K562 (cell line): ENCODE data around the gene IL23R. TPM values are rescaled to one million over a fixed set of nuclear protein-coding genes. Genes with fewer than 3 reads are reported as not detected.

Experiments used
- ATAC-seq: fragments of 200-7000 bp; cut with Tn5 transposase; 3 replicates; pipeline ENCODE4 v1.9.1; 2020; ENCODE audit warnings: moderate library complexity
- BruUV-seq: library from RNA; stranded (reverse); fragments of 400-500 nt; replicated peaks from 2 replicates; lab custom pipeline; 2021; lab: Mats Ljungman, UMichigan
- CTCF ChIA-PET: fragments of 300-600 bp; formaldehyde crosslinking; extraction: SDS; loops from one replicate; lab custom pipeline; 2021; ENCODE audit warnings: low intra/inter-chr PET ratio; lab: Yijun Ruan, JAX
- POLR2A ChIA-PET: fragments of 300-600, 350-650 bp; sonication (Branson Sonifier 250); formaldehyde crosslinking; extraction: SDS; loops from one replicate; lab custom pipeline; 2021; ENCODE audit warnings: antibody characterized with exemption, inconsistent platforms; lab: Yijun Ruan, JAX
- DNase-seq, 4 experiments: peaks; one replicate each; pipeline versions ENCODE4 v3.0.0 to v3.0.0-alpha.2; 2011 to 2018; ENCODE audit warnings: low spot score in 3 of 4, mixed read lengths in 3 of 4; ENCODE audit errors: extremely low read depth in 1 of 4
- FAIRE-seq: peaks from 2 replicates; lab custom pipeline; 2011; peaks lifted over from hg19 to GRCh38; lab: Jason Lieb, UNC
- H2AFZ ChIP-seq: 2 replicates; pipeline ENCODE4 v1.6.0; 2011; ENCODE audit warnings: low read depth, low read length, control low read depth, inconsistent platforms
- H3K27ac ChIP-seq: fragments of 200-600 bp; 3 replicates; pipeline ENCODE4 v1.8.0; 2011; ENCODE audit warnings: low read depth, mild to moderate bottlenecking, control low read depth, inconsistent platforms, low read length, moderate library complexity, mixed read lengths; ENCODE audit errors: extremely low read depth
- H3K27me3 ChIP-seq, 2 experiments: fragments of 300-600 bp in 1 of 2; 2 replicates in 1 of 2; 3 replicates in 1 of 2; pipeline versions ENCODE4 v1.6.0 to v1.8.0; 2011; ENCODE audit warnings: inconsistent platforms in 2 of 2, low read length in 2 of 2, mild to moderate bottlenecking in 1 of 2, mixed read lengths in 1 of 2, moderate library complexity in 1 of 2; ENCODE audit not compliant: control insufficient read depth in 2 of 2, insufficient read depth in 2 of 2
- H3K36me3 ChIP-seq: fragments of 300-600 bp; 3 replicates; pipeline ENCODE4 v1.8.0; 2011; ENCODE audit warnings: mild to moderate bottlenecking, low read length, inconsistent platforms; ENCODE audit not compliant: control insufficient read depth, insufficient read depth
- H3K4me1 ChIP-seq, 2 experiments: fragments of 200-600 bp in 1 of 2; replicated peaks in 1 of 2; 2 replicates in 1 of 2; 3 replicates in 1 of 2; pipeline versions ENCODE4 v1.5.1 to v1.8.0; 2011; ENCODE audit warnings: inconsistent platforms in 2 of 2, low read length in 2 of 2, mild to moderate bottlenecking in 1 of 2, mixed read lengths in 1 of 2, moderate library complexity in 1 of 2; ENCODE audit not compliant: control insufficient read depth in 2 of 2, insufficient read depth in 2 of 2
- H3K4me2 ChIP-seq: 2 replicates; pipeline ENCODE4 v1.6.1; 2011; ENCODE audit warnings: low read length, control low read depth, inconsistent platforms, mixed read lengths; ENCODE audit not compliant: insufficient read depth
- H3K4me3 ChIP-seq: fragments of 200-600 bp; sonication (generic), shearing (Covaris generic); 2 replicates; pipeline ENCODE4 v1.5.1; 2016; ENCODE audit warnings: control low read depth, inconsistent platforms
- H3K79me2 ChIP-seq: fragments of 200-600 bp; 3 replicates; pipeline ENCODE4 v1.8.0; 2011; ENCODE audit warnings: low read length, inconsistent platforms; ENCODE audit not compliant: control insufficient read depth, insufficient read depth
- H3K9ac ChIP-seq, 2 experiments: 2 replicates each; pipeline versions ENCODE4 v1.6.0 to v1.6.1; 2011; ENCODE audit warnings: low read depth in 2 of 2, low read length in 2 of 2, control low read depth in 1 of 2, inconsistent platforms in 1 of 2, mild to moderate bottlenecking in 1 of 2, mixed read lengths in 1 of 2; ENCODE audit not compliant: insufficient read depth in 1 of 2
- H3K9me1 ChIP-seq: one replicate; pipeline ENCODE4 v1.6.0; 2011; ENCODE audit warnings: inconsistent platforms, mild to moderate bottlenecking, low read length, moderate library complexity; ENCODE audit not compliant: control insufficient read depth, insufficient read depth
- H3K9me3 ChIP-seq: replicated peaks from 2 replicates; pipeline ENCODE4 v1.5.1; 2011; ENCODE audit warnings: low read depth, low read length, inconsistent platforms; ENCODE audit not compliant: control insufficient read depth, insufficient read depth
- H4K20me1 ChIP-seq: replicated peaks from 2 replicates; pipeline ENCODE4 v1.6.1; 2011; ENCODE audit warnings: low read length, inconsistent platforms, mixed read lengths; ENCODE audit not compliant: control insufficient read depth, insufficient read depth
- ARHGAP35 ChIP-seq: fragments of 450-650 bp; IDR thresholded peaks from 2 replicates; pipeline ENCODE4 v1.6.1; 2018; ENCODE audit not compliant: partially characterized antibody
- ARID1B ChIP-seq: fragments of 450-650 bp; IDR thresholded peaks from 2 replicates; pipeline ENCODE4 v1.6.1; 2016; ENCODE audit warnings: antibody characterized with exemption, mild to moderate bottlenecking, inconsistent platforms
- CBX3 ChIP-seq, 2 experiments: IDR thresholded peaks; 1 replicate in 1 of 2; 2 replicates in 1 of 2; pipeline ENCODE4 v1.6.1; 2012; ENCODE audit warnings: inconsistent platforms in 2 of 2, low read length in 2 of 2, borderline replicate concordance in 1 of 2, control low read depth in 1 of 2
- CEBPG ChIP-seq, 3 experiments: fragments of 200-800 bp in 1 of 3; sonication (Bioruptor generic) in 1 of 3; sonication (generic) in 1 of 3; formaldehyde crosslinking in 1 of 3; IDR thresholded peaks in 2 of 3; conservative IDR thresholded peaks in 1 of 3; 2 replicates each; pipeline versions ENCODE4 v1.6.1 to v1.8.0; 2016 to 2022; ENCODE audit warnings: missing compliant biosample characterization in 2 of 3, missing genetic modification characterization in 2 of 3, mild to moderate bottlenecking in 1 of 3, missing genetic modification reagents in 1 of 3
- FOSL1 ChIP-seq: fragments of 200-800 bp; sonication (Bioruptor generic); conservative IDR thresholded peaks from 2 replicates; pipeline ENCODE4 v1.6.1; 2016; ENCODE audit warnings: missing genetic modification characterization, missing compliant biosample characterization
- HDAC1 ChIP-seq, 2 experiments: fragments of 450-650 bp; IDR thresholded peaks; 2 replicates each; pipeline ENCODE4 v1.6.1; 2016 to 2017; ENCODE audit warnings: inconsistent platforms in 1 of 2, mild to moderate bottlenecking in 1 of 2, moderate library complexity in 1 of 2
- NCOA2 ChIP-seq, 2 experiments: fragments of 450-650 bp; IDR thresholded peaks; 2 replicates each; pipeline ENCODE4 v1.6.1; 2018; ENCODE audit warnings: mild to moderate bottlenecking in 2 of 2, moderate library complexity in 1 of 2; ENCODE audit not compliant: partially characterized antibody in 2 of 2
- NELFE ChIP-seq: IDR thresholded peaks from 2 replicates; pipeline ENCODE4 v1.6.1; 2011; ENCODE audit warnings: mild to moderate bottlenecking; ENCODE audit not compliant: insufficient read depth, insufficient read length
- SIRT6 ChIP-seq: IDR thresholded peaks from one replicate; pipeline ENCODE4 v1.6.1; 2012; ENCODE audit warnings: low read depth, mild to moderate bottlenecking, control low read depth, inconsistent platforms, low read length, moderate library complexity
- SNIP1 ChIP-seq: fragments of 450-650 bp; IDR thresholded peaks from 2 replicates; pipeline ENCODE4 v1.7.1; 2017; ENCODE audit warnings: low read depth, mild to moderate bottlenecking
- TAF1 ChIP-seq: IDR thresholded peaks from 2 replicates; pipeline ENCODE4 v1.6.1; 2011; ENCODE audit warnings: mild to moderate bottlenecking, low read length, moderate library complexity; ENCODE audit not compliant: insufficient read depth, control insufficient read depth, severe bottlenecking; ENCODE audit errors: extremely low read depth
- WGBS: fragments of 100-300 bp; shearing (Covaris generic); methylation state at CpG from one replicate; pipeline ENCODE4 v1.1.6; 2016; ENCODE audit warnings: low coverage, mixed read lengths; ENCODE audit not compliant: insufficient coverage; ENCODE audit errors: missing lambda C conversion rate; 5-methylcytosine and 5-hydroxymethylcytosine counted together
- in situ Hi-C: fragments of 300-500 bp; cut with MboI; formaldehyde crosslinking; loops from 4 replicates; pipeline ENCODE4 v1.15.0; 2018; ENCODE audit warnings: inconsistent platforms, mixed read lengths
- intact Hi-C: fragments of 100-400 bp; cut with micrococcal nuclease; formaldehyde crosslinking; loops from 2 replicates; pipeline ENCODE4 v1.14.2; 2022
- polyA plus RNA-seq, 8 experiments: library from polyadenylated mRNA; depleted of rRNA in 4 of 8; stranded (reverse) in 5 of 8; unstranded in 3 of 8; fragments of >200 nt; fragmentation: Nextera tagmentation in 2 of 8; fragmentation: Illumina TruSeq in 1 of 8; extraction: Ambion mirVana in 2 of 8; extraction: Trizol in 1 of 8; gene quantifications; 2 replicates each; pipeline versions ENCODE4 v1.2.1 to v1.2.3, GENCODE V29; 2011 to 2014; ENCODE audit warnings: inconsistent platforms in 1 of 8, missing spikeins in 1 of 8
- total RNA-seq, 7 experiments: library from RNA; depleted of rRNA in 6 of 7; stranded (reverse); fragments of >200 nt in 6 of 7; fragmentation: Illumina TruSeq in 2 of 7; extraction: Trizol in 2 of 7; gene quantifications; 2 replicates each; pipeline versions ENCODE4 v1.2.1 to v1.2.3, GENCODE V29; 2011 to 2021; ENCODE audit warnings: low replicate concordance in 1 of 7
- TF ChIP-seq, protein P1 (sequence below): fragments of 250-450 bp; sonication (Bioruptor Pico); IDR thresholded peaks from 2 replicates; pipeline ENCODE4 v1.6.1; 2021; ENCODE audit warnings: mild to moderate bottlenecking
- TF ChIP-seq, protein P2 (sequence below), 2 experiments: fragments of 450-650 bp; IDR thresholded peaks; 2 replicates each; pipeline ENCODE4 v1.6.1; 2016; ENCODE audit warnings: mild to moderate bottlenecking in 2 of 2, borderline replicate concordance in 1 of 2, low read depth in 1 of 2, moderate library complexity in 1 of 2

The IL23R gene
- total and polyA plus RNA-seq, 9 of the 15 experiments (the other 6 are each of a cell fraction or from before 2014, with no cell fraction given): 4.4 to 52.7 (median 22.8) TPM

- peak; percentile 30 for ATAC-seq
- CTCF ChIA-PET: no interaction called here
- in situ Hi-C loops (no loop called here), intact Hi-C loops (no loop called here)
- Histone ChIP-seq H3K79me2 (no peaks in the 10 kb centered on the region), H3K4me2 (peak overlapping the region; percentile 42; the same call in 1 of the 2 replicates), H3K9ac (peak overlapping the region in 1 of 2 experiments; percentile 59; a peak in 1 of 4 replicates), H4K20me1 (no peaks in the 10 kb centered on the region), H2AFZ (peak overlapping the region; percentile 61), H3K9me3 (no peaks in the 10 kb centered on the region), H3K36me3 (no peaks in the 10 kb centered on the region), H3K27me3 (no peaks in the 10 kb centered on the region), H3K9me1 (no peaks in the 10 kb centered on the region), H3K4me1 (peaks cover 16 to 39% of the 10 kb centered on the region in 2 experiments), H3K4me3 (no peak overlapping the region), H3K27ac (peak overlapping the region; percentile 79)
- DNase-seq: peak in 1 of 4 experiments; percentile 26
- WGBS: 58% methylated on average over 2 of the region's 2 CpGs
- POLR2A ChIA-PET: interaction anchor here (1.2 to 2.7 kb wide), 2 partner anchors 12 to 34 kb away, joined by 3 to 7 read pairs; no protein-coding TSS in a partner anchor
- no peak for FAIRE-seq
- no TSS peak for BruUV-seq
- TF ChIP-seq CEBPG (CRISPR knock-in tag; IDR thresholded peaks at IDR 0.05): no peak
- TF ChIP-seq CEBPG (tag; conservative IDR thresholded peaks at IDR 0.05 in 1 of 2, IDR thresholded peaks at IDR 0.05 in 1 of 2): 0 out of 4 replicates have a peak, but pooled peaks of 1 of the 2 experiments have one; percentile 10
- TF ChIP-seq, protein P1, sequence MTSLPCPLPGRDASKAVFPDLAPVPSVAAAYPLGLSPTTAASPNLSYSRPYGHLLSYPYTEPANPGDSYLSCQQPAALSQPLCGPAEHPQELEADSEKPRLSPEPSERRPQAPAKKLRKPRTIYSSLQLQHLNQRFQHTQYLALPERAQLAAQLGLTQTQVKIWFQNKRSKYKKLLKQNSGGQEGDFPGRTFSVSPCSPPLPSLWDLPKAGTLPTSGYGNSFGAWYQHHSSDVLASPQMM: no peak
- no peak for TF ChIP-seq SNIP1
- no peak for TF ChIP-seq ARID1B
- TF ChIP-seq TAF1: no peak
- TF ChIP-seq NELFE: no peak
- TF ChIP-seq NCOA2 (IDR thresholded peaks at IDR 0.05; ENCODE audit: partially characterized antibody in 2 of 2): no peak
- TF ChIP-seq FOSL1 (tag): no peak
- TF ChIP-seq HDAC1 (IDR thresholded peaks at IDR 0.05): peak in 1 of 2 experiments; percentile 16; a peak in 1 of 4 replicates
- TF ChIP-seq ARHGAP35: no peak
- peak in 1 of 2 experiments; percentile 40; a peak in 1 of 3 replicates for TF ChIP-seq CBX3 (IDR thresholded peaks at IDR 0.05; ENCODE audit: borderline replicate concordance in 1 of 2, low read length in 2 of 2)
- TF ChIP-seq, protein P2, sequence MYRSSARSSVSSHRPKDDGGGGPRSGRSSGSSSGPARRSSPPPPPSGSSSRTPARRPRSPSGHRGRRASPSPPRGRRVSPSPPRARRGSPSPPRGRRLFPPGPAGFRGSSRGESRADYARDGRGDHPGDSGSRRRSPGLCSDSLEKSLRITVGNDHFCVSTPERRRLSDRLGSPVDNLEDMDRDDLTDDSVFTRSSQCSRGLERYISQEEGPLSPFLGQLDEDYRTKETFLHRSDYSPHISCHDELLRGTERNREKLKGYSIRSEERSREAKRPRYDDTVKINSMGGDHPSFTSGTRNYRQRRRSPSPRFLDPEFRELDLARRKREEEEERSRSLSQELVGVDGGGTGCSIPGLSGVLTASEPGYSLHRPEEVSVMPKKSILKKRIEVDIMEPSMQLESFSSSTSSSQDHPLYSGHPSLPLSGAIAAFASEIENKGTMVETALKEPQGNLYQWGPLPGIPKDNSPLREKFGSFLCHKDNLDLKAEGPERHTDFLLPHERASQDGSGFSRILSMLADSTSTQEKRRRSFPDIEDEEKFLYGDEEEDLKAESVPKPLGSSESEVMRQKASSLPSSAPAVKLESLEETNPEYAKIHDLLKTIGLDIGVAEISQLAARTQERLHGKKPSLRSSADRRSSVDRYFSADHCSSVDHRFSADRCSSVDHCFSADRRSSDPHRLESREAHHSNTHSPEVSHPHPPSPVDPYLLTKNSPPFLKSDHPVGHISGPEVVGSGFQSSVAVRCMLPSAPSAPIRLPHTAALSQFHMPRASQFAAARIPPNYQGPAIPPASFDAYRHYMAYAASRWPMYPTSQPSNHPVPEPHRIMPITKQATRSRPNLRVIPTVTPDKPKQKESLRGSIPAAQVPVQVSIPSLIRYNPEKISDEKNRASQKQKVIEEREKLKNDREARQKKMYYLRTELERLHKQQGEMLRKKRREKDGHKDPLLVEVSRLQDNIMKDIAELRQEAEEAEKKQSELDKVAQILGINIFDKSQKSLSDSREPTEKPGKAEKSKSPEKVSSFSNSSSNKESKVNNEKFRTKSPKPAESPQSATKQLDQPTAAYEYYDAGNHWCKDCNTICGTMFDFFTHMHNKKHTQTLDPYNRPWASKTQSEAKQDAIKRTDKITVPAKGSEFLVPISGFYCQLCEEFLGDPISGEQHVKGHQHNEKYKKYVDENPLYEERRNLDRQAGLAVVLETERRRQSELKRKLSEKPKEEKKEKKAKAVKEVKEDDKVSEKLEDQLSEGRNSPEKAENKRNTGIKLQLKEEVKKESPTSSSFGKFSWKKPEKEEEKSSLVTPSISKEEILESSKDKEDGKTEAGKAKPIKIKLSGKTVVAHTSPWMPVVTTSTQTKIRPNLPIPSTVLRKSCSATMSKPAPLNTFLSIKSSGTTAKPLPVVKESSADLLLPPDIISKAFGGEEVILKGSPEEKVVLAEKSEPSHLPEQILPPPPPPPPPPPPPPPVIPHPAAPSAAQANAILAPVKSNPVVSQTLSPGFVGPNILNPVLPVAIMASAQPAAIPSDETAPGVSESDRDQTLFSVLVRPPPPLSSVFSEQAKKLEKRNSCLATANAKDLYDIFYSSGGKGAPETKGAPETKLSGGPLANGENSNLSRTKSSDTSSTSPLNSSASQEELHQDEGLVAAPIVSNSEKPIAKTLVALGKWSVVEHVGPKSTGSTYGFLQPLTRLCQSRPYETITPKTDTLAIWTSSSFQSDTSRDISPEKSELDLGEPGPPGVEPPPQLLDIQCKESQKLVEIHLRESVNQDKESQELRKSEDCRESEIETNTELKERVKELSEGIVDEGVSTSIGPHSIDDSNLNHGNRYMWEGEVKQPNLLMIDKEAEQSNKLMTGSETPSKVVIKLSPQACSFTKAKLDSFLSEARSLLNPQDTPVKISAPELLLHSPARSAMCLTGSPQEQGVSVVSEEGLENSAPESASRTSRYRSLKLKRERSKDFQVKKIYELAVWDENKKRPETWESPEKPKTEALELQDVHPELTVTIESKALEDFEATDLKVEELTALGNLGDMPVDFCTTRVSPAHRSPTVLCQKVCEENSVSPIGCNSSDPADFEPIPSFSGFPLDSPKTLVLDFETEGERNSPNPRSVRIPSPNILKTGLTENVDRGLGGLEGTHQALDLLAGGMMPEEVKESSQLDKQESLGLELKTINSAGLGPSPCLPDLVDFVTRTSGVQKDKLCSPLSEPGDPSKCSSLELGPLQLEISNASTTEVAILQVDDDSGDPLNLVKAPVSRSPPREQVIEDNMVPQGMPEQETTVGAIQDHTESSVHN (IDR thresholded peaks at IDR 0.05; ENCODE audit: borderline replicate concordance in 1 of 2, low read depth in 1 of 2): no peak
- no peak for TF ChIP-seq SIRT6
Observed at GRCh38 chr1:67190942-67191341, 24.7 kb downstream of the IL23R start.
